ENCODE data around the gene KIAA0408. TPM values are rescaled to one million over a fixed set of nuclear protein-coding genes. Genes with fewer than 3 reads are reported as not detected.
A peak's percentile ranks its signal among the peaks of the same experiment; 100 is the strongest.

KIAA0408 gene
- total RNA-seq, 1 donor from 2014 or later = 0.80 TPM

DNA sequence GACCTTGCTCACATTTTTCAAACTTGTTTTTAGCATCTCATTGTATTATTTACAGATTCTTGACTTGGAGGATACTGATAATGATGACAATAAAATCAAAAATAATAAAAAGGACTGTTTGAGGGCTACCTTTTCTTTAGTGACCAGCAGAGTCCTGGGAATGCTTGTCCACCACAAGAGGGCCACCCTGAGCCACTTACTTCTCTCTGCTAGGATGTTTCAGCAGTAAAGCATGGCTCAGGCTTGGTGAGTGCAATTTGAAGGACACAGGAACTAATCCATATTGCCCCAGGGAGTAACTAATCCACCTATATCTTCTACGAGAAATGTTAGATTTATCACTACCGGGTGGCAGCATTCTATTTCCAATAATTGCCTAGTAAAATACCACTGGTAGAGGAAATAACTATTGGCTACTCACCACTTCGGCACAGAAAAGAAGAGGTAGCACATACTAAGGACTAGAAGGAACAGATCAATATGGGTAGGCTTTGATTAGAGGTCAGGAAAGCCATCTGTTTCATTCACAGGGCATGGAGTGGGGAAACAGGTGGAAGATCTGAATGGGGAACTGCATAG is 5.8 kb upstream of the KIAA0408 start:
- ATAC-seq (ENCODE audit: low read depth) (peak; percentile 52), DNase-seq (no peak)
- no peaks in the 10 kb centered on the region for H3K4me1 Mint-ChIP-seq
- no peak overlapping the region for H3K4me3 Mint-ChIP-seq
- ChIA-PET POLR2A (no interaction called here), CTCF (interaction anchor here (0.8 to 2.6 kb wide), 5 partner anchors 13 to 161 kb away, joined by 3 to 15 read pairs (median 5); no protein-coding TSS in a partner anchor)
- TF ChIP-seq, protein P1, sequence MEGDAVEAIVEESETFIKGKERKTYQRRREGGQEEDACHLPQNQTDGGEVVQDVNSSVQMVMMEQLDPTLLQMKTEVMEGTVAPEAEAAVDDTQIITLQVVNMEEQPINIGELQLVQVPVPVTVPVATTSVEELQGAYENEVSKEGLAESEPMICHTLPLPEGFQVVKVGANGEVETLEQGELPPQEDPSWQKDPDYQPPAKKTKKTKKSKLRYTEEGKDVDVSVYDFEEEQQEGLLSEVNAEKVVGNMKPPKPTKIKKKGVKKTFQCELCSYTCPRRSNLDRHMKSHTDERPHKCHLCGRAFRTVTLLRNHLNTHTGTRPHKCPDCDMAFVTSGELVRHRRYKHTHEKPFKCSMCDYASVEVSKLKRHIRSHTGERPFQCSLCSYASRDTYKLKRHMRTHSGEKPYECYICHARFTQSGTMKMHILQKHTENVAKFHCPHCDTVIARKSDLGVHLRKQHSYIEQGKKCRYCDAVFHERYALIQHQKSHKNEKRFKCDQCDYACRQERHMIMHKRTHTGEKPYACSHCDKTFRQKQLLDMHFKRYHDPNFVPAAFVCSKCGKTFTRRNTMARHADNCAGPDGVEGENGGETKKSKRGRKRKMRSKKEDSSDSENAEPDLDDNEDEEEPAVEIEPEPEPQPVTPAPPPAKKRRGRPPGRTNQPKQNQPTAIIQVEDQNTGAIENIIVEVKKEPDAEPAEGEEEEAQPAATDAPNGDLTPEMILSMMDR (IDR thresholded peaks at IDR 0.05) = no peak
- intact Hi-C loops (cut with micrococcal nuclease) = loop anchor here (1.0 to 10.0 kb wide), 4 partner anchors 74 to 860 kb away; no protein-coding TSS in a partner anchor
- H3K36me3 Mint-ChIP-seq (ENCODE audit: low read depth) = no peaks in the 10 kb centered on the region
- no peak overlapping the region for H3K27ac Mint-ChIP-seq
- no peaks in the 10 kb centered on the region for H3K9me3 Mint-ChIP-seq
- no peaks in the 10 kb centered on the region for H3K27me3 Mint-ChIP-seq

DNA sequence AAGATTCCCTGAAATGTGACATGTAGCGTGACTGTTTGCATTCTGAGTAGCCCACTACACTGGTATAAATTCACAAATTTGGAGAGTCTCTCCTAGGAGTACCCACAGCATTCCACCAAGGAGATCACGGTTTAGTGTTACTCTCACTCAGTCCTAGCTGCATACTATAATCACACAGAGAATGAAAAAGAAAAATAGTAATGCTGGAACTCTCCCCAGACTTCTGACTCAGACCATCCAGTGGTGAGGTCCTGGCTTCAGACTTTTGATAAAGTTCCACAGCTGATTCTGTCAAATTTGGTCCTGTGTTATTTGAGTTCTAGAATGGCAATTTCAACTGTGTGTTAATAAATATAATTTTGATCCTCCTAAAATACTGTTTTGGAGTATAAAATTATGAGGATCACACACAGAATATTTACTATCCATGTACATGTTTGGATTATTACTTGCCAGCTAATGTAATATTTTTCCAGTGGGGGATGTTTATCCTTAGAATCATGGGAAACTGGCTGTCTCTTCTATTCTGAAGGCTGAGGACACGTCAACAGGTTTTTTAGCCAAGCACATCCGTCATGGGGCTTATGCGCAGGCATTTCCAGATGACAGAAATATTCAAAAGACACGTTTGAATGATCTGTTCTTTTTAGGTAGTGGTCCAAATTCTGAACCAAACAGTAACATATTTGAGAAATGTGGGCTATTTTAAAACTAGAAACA is 5.1 kb upstream of the KIAA0408 start:
- Mint-ChIP-seq H3K27me3 (peaks cover 2% of the 10 kb centered on the region), H3K9me3 (no peaks in the 10 kb centered on the region), H3K27ac (no peak overlapping the region), H3K4me1 (no peaks in the 10 kb centered on the region), H3K4me3 (no peak overlapping the region), H3K36me3 (ENCODE audit: low read depth) (no peaks in the 10 kb centered on the region)
- no peak for ATAC-seq (ENCODE audit: low read depth)
- POLR2A ChIA-PET = no interaction called here
- no peak for DNase-seq
- intact Hi-C loops (cut with micrococcal nuclease) = loop anchor here (2.0 to 10.0 kb wide), 2 partner anchors 176 to 860 kb away; no protein-coding TSS in a partner anchor
- CTCF ChIA-PET = interaction anchor here (0.6 to 1.5 kb wide), 4 partner anchors 16 to 161 kb away, joined by 3 to 11 read pairs (median 4); no protein-coding TSS in a partner anchor
- TF ChIP-seq, protein P1 (IDR thresholded peaks at IDR 0.05) = no peak

DNA sequence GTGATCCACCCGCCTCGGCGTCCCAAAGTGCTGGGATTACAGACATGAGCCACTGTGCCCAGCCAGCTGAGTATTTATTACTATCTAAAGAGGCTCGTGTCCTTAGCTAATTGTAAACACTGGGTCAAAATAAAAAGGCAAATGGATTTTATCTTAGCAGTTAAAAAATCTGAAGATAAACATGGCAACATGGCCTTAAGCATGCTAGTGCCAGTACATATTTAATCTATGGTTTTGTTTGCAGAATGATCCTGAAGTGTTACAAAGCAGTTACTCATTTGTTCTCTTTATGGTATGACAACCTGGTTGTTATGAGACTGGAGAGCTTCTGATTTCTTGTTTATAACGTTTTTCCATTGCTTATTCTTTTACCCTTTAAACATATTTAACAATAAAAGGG is 3.9 kb upstream of the KIAA0408 start:
- Mint-ChIP-seq H3K36me3 (ENCODE audit: low read depth) (no peaks in the 10 kb centered on the region), H3K27ac (no peak overlapping the region), H3K4me3 (no peak overlapping the region), H3K27me3 (peaks cover 5% of the 10 kb centered on the region), H3K9me3 (no peaks in the 10 kb centered on the region), H3K4me1 (no peaks in the 10 kb centered on the region)
- TF ChIP-seq, protein P1 (IDR thresholded peaks at IDR 0.05) = no peak
- intact Hi-C loops (cut with micrococcal nuclease) = loop anchor here (10.0 kb wide), 1 partner anchor 862 kb away; no protein-coding TSS in a partner anchor
- DNase-seq = no peak
- CTCF ChIA-PET = no interaction called here
- POLR2A ChIA-PET = no interaction called here
- no peak for ATAC-seq (ENCODE audit: low read depth)

DNA sequence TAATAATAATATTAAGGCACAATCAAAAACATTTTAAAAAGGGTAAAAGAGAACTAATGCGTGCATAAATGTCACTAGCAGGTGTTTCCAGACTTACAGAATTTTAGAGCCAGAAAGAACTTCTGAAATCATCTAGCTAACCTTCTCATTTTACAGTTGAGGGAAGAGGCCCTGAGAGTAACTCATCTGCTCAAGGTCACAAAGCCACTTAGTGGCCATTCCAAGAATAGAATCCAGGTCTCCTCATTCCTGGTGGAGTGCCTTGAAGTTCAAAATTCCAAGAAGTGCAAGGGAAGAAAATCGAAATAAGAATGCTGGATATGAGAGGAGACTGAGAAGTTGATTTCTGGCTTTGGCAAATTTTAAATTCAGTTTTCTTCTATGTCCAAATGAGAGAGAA is 3.2 kb upstream of the KIAA0408 start:
- intact Hi-C loops (cut with micrococcal nuclease) = loop anchor here (10.0 kb wide), 1 partner anchor 862 kb away; no protein-coding TSS in a partner anchor
- Mint-ChIP-seq H3K9me3 (no peaks in the 10 kb centered on the region), H3K36me3 (ENCODE audit: low read depth) (no peaks in the 10 kb centered on the region), H3K4me1 (no peaks in the 10 kb centered on the region), H3K4me3 (no peak overlapping the region), H3K27ac (no peak overlapping the region), H3K27me3 (peaks cover 5% of the 10 kb centered on the region)
- TF ChIP-seq, protein P1 (IDR thresholded peaks at IDR 0.05) = no peak
- ChIA-PET POLR2A (no interaction called here), CTCF (interaction anchor here (1.1 kb wide), 1 partner anchor 42 kb away, joined by 3 read pairs; no protein-coding TSS in a partner anchor)
- DNase-seq (no peak), ATAC-seq (ENCODE audit: low read depth) (no peak)

DNA sequence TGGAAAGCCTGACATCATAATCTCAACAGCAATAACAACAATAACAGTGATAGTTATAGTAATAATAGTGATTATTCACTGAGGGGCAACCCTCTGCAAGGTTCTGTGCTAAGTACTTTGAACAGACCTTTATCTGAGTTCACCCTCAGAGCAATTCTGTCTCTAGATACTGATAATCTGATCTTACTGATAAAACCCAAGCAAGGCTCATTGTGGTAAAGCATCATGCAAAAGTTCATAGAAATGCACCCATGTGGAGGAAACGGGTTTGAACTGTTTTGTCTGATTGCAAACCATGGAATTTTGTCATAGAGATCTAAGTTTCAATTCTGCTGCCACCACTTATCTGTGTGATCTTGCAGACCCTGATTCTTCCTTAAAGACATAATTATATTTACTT is 1.3 kb upstream of the KIAA0408 start:
- no peak overlapping the region for H3K4me3 Mint-ChIP-seq
- CTCF ChIA-PET = no interaction called here
- no peak for DNase-seq
- H3K27me3 Mint-ChIP-seq = peaks cover 7% of the 10 kb centered on the region
- H3K27ac Mint-ChIP-seq = no peak overlapping the region
- POLR2A ChIA-PET = no interaction called here
- intact Hi-C loops (cut with micrococcal nuclease) = loop anchor here (10.0 kb wide), 1 partner anchor 864 kb away; no protein-coding TSS in a partner anchor
- no peak for ATAC-seq (ENCODE audit: low read depth)
- TF ChIP-seq, protein P1 (IDR thresholded peaks at IDR 0.05) = no peak
- H3K4me1 Mint-ChIP-seq = no peaks in the 10 kb centered on the region
- H3K36me3 Mint-ChIP-seq (ENCODE audit: low read depth) = no peaks in the 10 kb centered on the region
- H3K9me3 Mint-ChIP-seq = no peaks in the 10 kb centered on the region

All from activated B cell treated with CpG ODN at 0.5 μM for 24 hours (primary cell).